GM11168 (cell line): ENCODE results near the gene FHIT.

Experiments
- in situ Hi-C: fragments of 300-500 bp; cut with MboI; formaldehyde crosslinking; loops from one replicate; pipeline ENCODE4 v1.12.0; 2022; ENCODE audit warnings: low sequenced_read_pairs; ENCODE audit not compliant: unreplicated experiment

Gene FHIT

GRCh38 chr3:60399861-60400845, 851.1 kb downstream of the FHIT start:
- in situ Hi-C loops: no loop called here

GRCh38 chr3:60399292-60399691, 852.0 kb downstream of the FHIT start:
- in situ Hi-C loops: no loop called here

- in situ Hi-C loops: no loop called here
These were observed 856.0 kb downstream of the FHIT start for GRCh38 chr3:60395173-60395762.

- in situ Hi-C loops: no loop called here
These were observed 857.3 kb downstream of the FHIT start for GRCh38 chr3:60393946-60394345.

- in situ Hi-C loops: no loop called here
These were observed 858.8 kb downstream of the FHIT start for GRCh38 chr3:60392501-60392900.

- in situ Hi-C loops: no loop called here
These were observed 860.0 kb downstream of the FHIT start for GRCh38 chr3:60391292-60391691.

- in situ Hi-C loops: no loop called here
These were observed 862.5 kb downstream of the FHIT start for GRCh38 chr3:60388731-60389130.

- in situ Hi-C loops: no loop called here
These were observed 864.9 kb downstream of the FHIT start for GRCh38 chr3:60386306-60386705.

- in situ Hi-C loops: no loop called here
These were observed 866.9 kb downstream of the FHIT start for GRCh38 chr3:60384341-60384740.

- in situ Hi-C loops: no loop called here
These were observed 867.9 kb downstream of the FHIT start for GRCh38 chr3:60383345-60383744.

GRCh38 chr3:60366486-60366885, 884.8 kb downstream of the FHIT start:
- in situ Hi-C loops: no loop called here

GRCh38 chr3:60365360-60365759, 885.9 kb downstream of the FHIT start:
- in situ Hi-C loops: no loop called here

- in situ Hi-C loops: no loop called here
These were observed 886.8 kb downstream of the FHIT start for GRCh38 chr3:60364475-60364874.

- in situ Hi-C loops: no loop called here
These were observed 887.4 kb downstream of the FHIT start for GRCh38 chr3:60363817-60364216.

- in situ Hi-C loops: no loop called here
These were observed 895.4 kb downstream of the FHIT start for GRCh38 chr3:60355825-60356224.

GRCh38 chr3:60351481-60351880, 899.8 kb downstream of the FHIT start:
- in situ Hi-C loops: no loop called here

- in situ Hi-C loops: no loop called here
These were observed 906.9 kb downstream of the FHIT start for GRCh38 chr3:60344340-60344739.

GRCh38 chr3:60343831-60344230, 907.4 kb downstream of the FHIT start:
- in situ Hi-C loops: no loop called here

- in situ Hi-C loops: no loop called here
These were observed 911.9 kb downstream of the FHIT start for GRCh38 chr3:60339304-60339703.

GRCh38 chr3:60337421-60337820, 913.8 kb downstream of the FHIT start:
- in situ Hi-C loops: no loop called here

- in situ Hi-C loops: no loop called here
These were observed 915.2 kb downstream of the FHIT start for GRCh38 chr3:60336061-60336460.

GRCh38 chr3:60333710-60334109, 917.5 kb downstream of the FHIT start:
- in situ Hi-C loops: no loop called here
